ENCODE measurements around the gene IGF1R. TPM values are rescaled to one million over a fixed set of nuclear protein-coding genes. Genes with fewer than 3 reads are reported as not detected.
A peak's percentile ranks its signal among the peaks of the same experiment; 100 is the strongest.

Gene IGF1R
- polyA plus RNA-seq, 6 donors from 2014 or later, result 0.78 to 5.5 (median 3.3) TPM

GRCh38 chr15:98765610-98766009, 117.3 kb downstream of the IGF1R start:
- H3K27me3 Mint-ChIP-seq, result no peaks in the 10 kb centered on the region
- H3K4me1 Mint-ChIP-seq, result peaks cover 0 to 5% (median 3%) of the 10 kb centered on the region in 3 donors
- H3K27ac Mint-ChIP-seq, result peak overlapping the region in 1 of 6 donors; percentile 68
- ATAC-seq (ENCODE audit: low read depth in 2 of 2) (no peak), DNase-seq (no peak)
- peak overlapping the region in 1 of 8 donors; percentile 36 for H3K4me3 Mint-ChIP-seq
- H3K9me3 Mint-ChIP-seq, result no peaks in the 10 kb centered on the region
- no peaks in the 10 kb centered on the region for H3K36me3 Mint-ChIP-seq

- Mint-ChIP-seq H3K27ac (peak overlapping the region in 2 of 6 donors; percentile 29 to 58), H3K36me3 (no peaks in the 10 kb centered on the region), H3K9me3 (no peaks in the 10 kb centered on the region), H3K4me3 (no peak overlapping the region), H3K27me3 (no peaks in the 10 kb centered on the region), H3K4me1 (peaks cover 0 to 10% (median 0%) of the 10 kb centered on the region in 3 donors)
- DNase-seq (no peak), ATAC-seq (ENCODE audit: low read depth in 2 of 2) (no peak)
These were observed 119.4 kb downstream of the IGF1R start for GRCh38 chr15:98767692-98768091.

- no peak for ATAC-seq (ENCODE audit: low read depth in 2 of 2)
- Mint-ChIP-seq H3K27ac (peak overlapping the region in 1 of 6 donors; percentile 18), H3K36me3 (no peaks in the 10 kb centered on the region), H3K4me3 (no peak overlapping the region), H3K27me3 (no peaks in the 10 kb centered on the region), H3K4me1 (peaks cover 0 to 15% (median 0%) of the 10 kb centered on the region in 3 donors), H3K9me3 (no peaks in the 10 kb centered on the region)
- DNase-seq, result no peak
These were observed 121.5 kb downstream of the IGF1R start for GRCh38 chr15:98769867-98770266.

- no peaks in the 10 kb centered on the region for H3K27me3 Mint-ChIP-seq
- peak overlapping the region in 1 of 6 donors; percentile 46 for H3K27ac Mint-ChIP-seq
- DNase-seq (no peak), ATAC-seq (ENCODE audit: low read depth in 2 of 2) (no peak)
- H3K9me3 Mint-ChIP-seq, result no peaks in the 10 kb centered on the region
- H3K36me3 Mint-ChIP-seq, result no peaks in the 10 kb centered on the region
- peaks cover 0 to 21% (median 0%) of the 10 kb centered on the region in 3 donors for H3K4me1 Mint-ChIP-seq
- H3K4me3 Mint-ChIP-seq, result no peak overlapping the region
These were observed 122.6 kb downstream of the IGF1R start for GRCh38 chr15:98770984-98771383.

GRCh38 chr15:98771541-98771940, 123.2 kb downstream of the IGF1R start:
- peaks cover 2 to 26% (median 4%) of the 10 kb centered on the region in 3 donors for H3K4me1 Mint-ChIP-seq
- no peak overlapping the region for H3K27ac Mint-ChIP-seq
- H3K4me3 Mint-ChIP-seq, result no peak overlapping the region
- no peaks in the 10 kb centered on the region for H3K36me3 Mint-ChIP-seq
- H3K27me3 Mint-ChIP-seq, result no peaks in the 10 kb centered on the region
- H3K9me3 Mint-ChIP-seq, result no peaks in the 10 kb centered on the region
- ATAC-seq (ENCODE audit: low read depth in 2 of 2) (no peak), DNase-seq (no peak)

- Mint-ChIP-seq H3K36me3 (no peaks in the 10 kb centered on the region), H3K4me3 (no peak overlapping the region), H3K27ac (no peak overlapping the region), H3K9me3 (no peaks in the 10 kb centered on the region), H3K4me1 (peaks cover 10 to 40% (median 17%) of the 10 kb centered on the region in 3 donors), H3K27me3 (peaks cover 0 to 8% (median 0%) of the 10 kb centered on the region in 3 donors)
- no peak for DNase-seq
- ATAC-seq (ENCODE audit: low read depth in 2 of 2), result no peak
These were observed 124.6 kb downstream of the IGF1R start for GRCh38 chr15:98772895-98773294.

GRCh38 chr15:98773616-98774015, 125.3 kb downstream of the IGF1R start:
- H3K4me3 Mint-ChIP-seq, result no peak overlapping the region
- peaks cover 10 to 40% (median 17%) of the 10 kb centered on the region in 3 donors for H3K4me1 Mint-ChIP-seq
- DNase-seq (no peak), ATAC-seq (ENCODE audit: low read depth in 2 of 2) (no peak)
- H3K27me3 Mint-ChIP-seq, result peaks cover 0 to 8% (median 0%) of the 10 kb centered on the region in 3 donors
- H3K36me3 Mint-ChIP-seq, result no peaks in the 10 kb centered on the region
- no peak overlapping the region for H3K27ac Mint-ChIP-seq
- no peaks in the 10 kb centered on the region for H3K9me3 Mint-ChIP-seq

GRCh38 chr15:98774756-98775497, 126.6 kb downstream of the IGF1R start:
- no peak for DNase-seq
- H3K4me1 Mint-ChIP-seq, result peaks cover 15 to 46% (median 23%) of the 10 kb centered on the region in 3 donors
- H3K27me3 Mint-ChIP-seq, result peaks cover 0 to 8% (median 0%) of the 10 kb centered on the region in 3 donors

GRCh38 chr15:98775498-98776230, 127.3 kb downstream of the IGF1R start:
- no peak for DNase-seq
- Mint-ChIP-seq H3K9me3 (no peaks in the 10 kb centered on the region), H3K27me3 (peaks cover 0 to 8% (median 0%) of the 10 kb centered on the region in 3 donors), H3K4me3 (peak overlapping the region in 1 of 8 donors; percentile 47), H3K36me3 (no peaks in the 10 kb centered on the region), H3K27ac (peak overlapping the region in 2 of 6 donors; percentile 56 to 57), H3K4me1 (peaks cover 15 to 46% (median 23%) of the 10 kb centered on the region in 3 donors)
- ATAC-seq (ENCODE audit: low read depth in 2 of 2), result no peak

More at GRCh38 chr15:98774756-98775497, 126.6 kb downstream of the IGF1R start:
- Mint-ChIP-seq H3K9me3 (no peaks in the 10 kb centered on the region), H3K4me3 (no peak overlapping the region), H3K36me3 (no peaks in the 10 kb centered on the region), H3K27ac (no peak overlapping the region)
- ATAC-seq (ENCODE audit: low read depth in 2 of 2), result no peak

GRCh38 chr15:98776607-98777281, 128.4 kb downstream of the IGF1R start:
- Mint-ChIP-seq H3K9me3 (no peaks in the 10 kb centered on the region), H3K36me3 (no peaks in the 10 kb centered on the region), H3K4me3 (peak overlapping the region in 7 of 8 donors; percentile 17 to 83 (median 62)), H3K27ac (peak overlapping the region in 4 of 6 donors; percentile 64 to 94 (median 72)), H3K4me1 (peaks cover 15 to 42% (median 23%) of the 10 kb centered on the region in 3 donors), H3K27me3 (peaks cover 0 to 8% (median under 1%) of the 10 kb centered on the region in 3 donors)
- peak; percentile 34 for DNase-seq
- ATAC-seq (ENCODE audit: low read depth in 2 of 2), result peak; percentile 86 to 88

GRCh38 chr15:98777426-98777825, 129.1 kb downstream of the IGF1R start:
- peak overlapping the region in 2 of 6 donors; percentile 64 to 94 for H3K27ac Mint-ChIP-seq
- H3K4me1 Mint-ChIP-seq, result peaks cover 15 to 42% (median 23%) of the 10 kb centered on the region in 3 donors
- no peak for ATAC-seq (ENCODE audit: low read depth in 2 of 2)
- H3K9me3 Mint-ChIP-seq, result peaks cover 0 to 2% (median 0%) of the 10 kb centered on the region in 7 donors
- no peak for DNase-seq
- peak overlapping the region in 7 of 8 donors; percentile 17 to 83 (median 62) for H3K4me3 Mint-ChIP-seq
- peaks cover 0 to 8% (median 5%) of the 10 kb centered on the region in 3 donors for H3K27me3 Mint-ChIP-seq
- no peaks in the 10 kb centered on the region for H3K36me3 Mint-ChIP-seq

- H3K27ac Mint-ChIP-seq, result peak overlapping the region in 2 of 6 donors; percentile 35 to 59
- no peaks in the 10 kb centered on the region for H3K36me3 Mint-ChIP-seq
- peaks cover 0 to 2% (median 0%) of the 10 kb centered on the region in 7 donors for H3K9me3 Mint-ChIP-seq
- DNase-seq (no peak), ATAC-seq (ENCODE audit: low read depth in 2 of 2) (no peak)
- peaks cover 15 to 33% (median 23%) of the 10 kb centered on the region in 3 donors for H3K4me1 Mint-ChIP-seq
- H3K4me3 Mint-ChIP-seq, result peak overlapping the region in 1 of 8 donors; percentile 61
- H3K27me3 Mint-ChIP-seq, result peaks cover 0 to 8% (median 5%) of the 10 kb centered on the region in 3 donors
These were observed 130.1 kb downstream of the IGF1R start for GRCh38 chr15:98778263-98778959.

All from naive B cell (primary cell).